ENCODE data around the gene JADE2.

DNA sequence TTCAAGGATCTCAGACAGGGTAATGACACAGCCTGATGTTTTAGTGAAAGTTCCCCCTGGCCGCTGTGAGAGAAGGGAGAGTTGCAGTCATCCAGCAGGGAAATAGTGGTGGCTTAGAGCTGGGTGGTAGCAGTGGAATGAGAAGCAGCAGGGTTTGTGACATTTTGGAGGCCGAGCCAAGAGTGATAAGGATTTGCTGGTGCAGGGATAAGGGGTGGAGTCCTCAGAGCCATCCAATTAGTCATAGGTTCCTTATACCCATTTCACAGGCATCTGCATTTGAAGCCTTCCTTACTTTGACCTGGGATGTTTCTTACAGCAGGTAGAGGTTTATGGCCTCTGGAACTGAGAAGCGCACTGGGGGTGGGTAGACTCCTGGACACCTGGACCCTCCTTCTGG lies 12.8 kb downstream of the JADE2 start:
- TF ChIP-seq, protein P1, sequence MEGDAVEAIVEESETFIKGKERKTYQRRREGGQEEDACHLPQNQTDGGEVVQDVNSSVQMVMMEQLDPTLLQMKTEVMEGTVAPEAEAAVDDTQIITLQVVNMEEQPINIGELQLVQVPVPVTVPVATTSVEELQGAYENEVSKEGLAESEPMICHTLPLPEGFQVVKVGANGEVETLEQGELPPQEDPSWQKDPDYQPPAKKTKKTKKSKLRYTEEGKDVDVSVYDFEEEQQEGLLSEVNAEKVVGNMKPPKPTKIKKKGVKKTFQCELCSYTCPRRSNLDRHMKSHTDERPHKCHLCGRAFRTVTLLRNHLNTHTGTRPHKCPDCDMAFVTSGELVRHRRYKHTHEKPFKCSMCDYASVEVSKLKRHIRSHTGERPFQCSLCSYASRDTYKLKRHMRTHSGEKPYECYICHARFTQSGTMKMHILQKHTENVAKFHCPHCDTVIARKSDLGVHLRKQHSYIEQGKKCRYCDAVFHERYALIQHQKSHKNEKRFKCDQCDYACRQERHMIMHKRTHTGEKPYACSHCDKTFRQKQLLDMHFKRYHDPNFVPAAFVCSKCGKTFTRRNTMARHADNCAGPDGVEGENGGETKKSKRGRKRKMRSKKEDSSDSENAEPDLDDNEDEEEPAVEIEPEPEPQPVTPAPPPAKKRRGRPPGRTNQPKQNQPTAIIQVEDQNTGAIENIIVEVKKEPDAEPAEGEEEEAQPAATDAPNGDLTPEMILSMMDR (IDR thresholded peaks at IDR 0.05): no peak
- no peak for TF ChIP-seq POLR2A (IDR thresholded peaks at IDR 0.05)
